MM.1S (cell line): ENCODE measurements around the gene RFTN1.

Experiments used
- EZH2 ChIP-seq: fragments of 300-600 bp; sonication (generic); optimal IDR thresholded peaks from 2 replicates; pipeline ENCODE3; 2017; ENCODE audit warnings: low read depth, mild to moderate bottlenecking, antibody characterized with exemption, low read length, mixed read lengths
- TF ChIP-seq, protein P1 (sequence below): fragments of 300-600 bp; sonication (generic); IDR thresholded peaks from 2 replicates; pipeline ENCODE4 v1.5.1; 2016; ENCODE audit warnings: antibody characterized with exemption, low read length, mixed read lengths

DNA sequence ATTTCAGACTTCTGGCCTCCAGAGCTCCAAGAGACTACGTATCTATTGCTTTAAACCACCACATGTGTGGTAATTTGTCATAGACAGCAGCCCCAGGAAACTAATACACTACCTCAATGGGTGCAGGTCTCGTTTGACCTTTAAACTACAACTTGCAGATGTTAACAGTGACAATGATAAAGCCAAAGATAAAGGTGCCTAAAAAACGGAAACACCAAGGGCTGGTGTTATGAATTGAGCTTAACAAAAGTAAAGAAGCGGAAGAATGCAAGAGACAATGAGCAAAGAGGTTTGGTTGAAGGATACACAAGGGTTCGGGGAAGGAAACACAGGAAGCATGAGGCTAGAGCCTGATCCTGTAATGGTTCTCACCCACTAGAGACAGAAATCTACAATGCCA, 50.8 kb downstream of the RFTN1 start:
- no peak for TF ChIP-seq EZH2
- TF ChIP-seq, protein P1, sequence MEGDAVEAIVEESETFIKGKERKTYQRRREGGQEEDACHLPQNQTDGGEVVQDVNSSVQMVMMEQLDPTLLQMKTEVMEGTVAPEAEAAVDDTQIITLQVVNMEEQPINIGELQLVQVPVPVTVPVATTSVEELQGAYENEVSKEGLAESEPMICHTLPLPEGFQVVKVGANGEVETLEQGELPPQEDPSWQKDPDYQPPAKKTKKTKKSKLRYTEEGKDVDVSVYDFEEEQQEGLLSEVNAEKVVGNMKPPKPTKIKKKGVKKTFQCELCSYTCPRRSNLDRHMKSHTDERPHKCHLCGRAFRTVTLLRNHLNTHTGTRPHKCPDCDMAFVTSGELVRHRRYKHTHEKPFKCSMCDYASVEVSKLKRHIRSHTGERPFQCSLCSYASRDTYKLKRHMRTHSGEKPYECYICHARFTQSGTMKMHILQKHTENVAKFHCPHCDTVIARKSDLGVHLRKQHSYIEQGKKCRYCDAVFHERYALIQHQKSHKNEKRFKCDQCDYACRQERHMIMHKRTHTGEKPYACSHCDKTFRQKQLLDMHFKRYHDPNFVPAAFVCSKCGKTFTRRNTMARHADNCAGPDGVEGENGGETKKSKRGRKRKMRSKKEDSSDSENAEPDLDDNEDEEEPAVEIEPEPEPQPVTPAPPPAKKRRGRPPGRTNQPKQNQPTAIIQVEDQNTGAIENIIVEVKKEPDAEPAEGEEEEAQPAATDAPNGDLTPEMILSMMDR = no peak
